MCF 10A (cell line): ENCODE results near the gene PACRG. TPM values are rescaled to one million over a fixed set of nuclear protein-coding genes. Genes with fewer than 3 reads are reported as not detected.

Source experiments
- BruUV-seq: library from RNA; stranded (reverse); fragments of 400-500 nt; replicated peaks from 2 replicates; lab custom pipeline; 2021; lab: Mats Ljungman, UMichigan
- CTCF ChIA-PET: fragments of 300-600 bp; sonication (Branson Sonifier 250); formaldehyde crosslinking; extraction: SDS; loops from one replicate; lab custom pipeline; 2021; ENCODE audit warnings: antibody characterized with exemption, inconsistent platforms; lab: Yijun Ruan, JAX
- POLR2A ChIA-PET: fragments of 300-600, 350-650 bp; sonication (Branson Sonifier 250); formaldehyde crosslinking; extraction: SDS; loops from one replicate; lab custom pipeline; 2020; ENCODE audit warnings: antibody characterized with exemption, inconsistent platforms; lab: Yijun Ruan, JAX
- DNase-seq: peaks from one replicate; pipeline ENCODE4 v3.0.0-alpha.2; 2018; ENCODE audit not compliant: unreplicated experiment
- H3K27ac Mint-ChIP-seq: one replicate; pipeline ENCODE4 v1.8.0; 2022; ENCODE audit warnings: mild to moderate bottlenecking, low read depth, mixed read lengths; ENCODE audit not compliant: unreplicated experiment
- H3K27me3 Mint-ChIP-seq: one replicate; pipeline ENCODE4 v1.8.0; 2022; ENCODE audit warnings: mixed read lengths; ENCODE audit not compliant: insufficient read depth, unreplicated experiment
- H3K36me3 Mint-ChIP-seq: one replicate; pipeline ENCODE4 v1.8.0; 2022; ENCODE audit warnings: mild to moderate bottlenecking, moderate library complexity, mixed read lengths; ENCODE audit not compliant: insufficient read depth, unreplicated experiment
- H3K4me1 Mint-ChIP-seq: one replicate; pipeline ENCODE4 v1.8.0; 2022; ENCODE audit warnings: mixed read lengths; ENCODE audit not compliant: insufficient read depth, unreplicated experiment
- H3K4me3 Mint-ChIP-seq: one replicate; pipeline ENCODE4 v1.8.0; 2022; ENCODE audit warnings: mild to moderate bottlenecking, moderate library complexity, mixed read lengths; ENCODE audit not compliant: unreplicated experiment
- H3K9me3 Mint-ChIP-seq: one replicate; pipeline ENCODE4 v1.8.0; 2022; ENCODE audit warnings: mixed read lengths; ENCODE audit not compliant: unreplicated experiment
- CTCF ChIP-seq: fragments of 200-600 bp; IDR thresholded peaks from one replicate; pipeline ENCODE4 v1.8.0; 2022; ENCODE audit warnings: antibody characterized with exemption, mild to moderate bottlenecking; ENCODE audit not compliant: unreplicated experiment
- intact Hi-C: fragments of 100-400 bp; cut with micrococcal nuclease; formaldehyde crosslinking; loops from 2 replicates; pipeline ENCODE4 v1.14.1; 2022
- total RNA-seq: library from RNA; stranded (reverse); gene quantifications from 2 replicates; pipeline ENCODE4 v1.2.3, GENCODE V29; 2022

Gene PACRG
- total RNA-seq, 1 experiment from 2014 or later, result not detected

- no peak for DNase-seq
- TF ChIP-seq CTCF, result no peak
- POLR2A ChIA-PET, result no interaction called here
- Mint-ChIP-seq H3K36me3 (no peaks in the 10 kb centered on the region), H3K4me3 (no peak overlapping the region), H3K27me3 (no peaks in the 10 kb centered on the region), H3K4me1 (no peaks in the 10 kb centered on the region), H3K27ac (no peak overlapping the region), H3K9me3 (no peaks in the 10 kb centered on the region)
- intact Hi-C loops, result no loop called here
- CTCF ChIA-PET, result interaction anchor here (0.6 kb wide), 1 partner anchor 376 kb away, joined by 4 read pairs; no protein-coding TSS in a partner anchor
- no TSS peak for BruUV-seq
These were observed 365.1 kb downstream of the PACRG start for GRCh38 chr6:163092876-163093275.

GRCh38 chr6:163094881-163095280 is 367.1 kb downstream of the PACRG start:
- Mint-ChIP-seq H3K4me1 (no peaks in the 10 kb centered on the region), H3K36me3 (no peaks in the 10 kb centered on the region), H3K9me3 (no peaks in the 10 kb centered on the region), H3K4me3 (no peak overlapping the region), H3K27me3 (no peaks in the 10 kb centered on the region), H3K27ac (no peak overlapping the region)
- POLR2A ChIA-PET, result no interaction called here
- DNase-seq, result no peak
- intact Hi-C loops, result no loop called here
- no TSS peak for BruUV-seq
- CTCF ChIA-PET, result no interaction called here
- no peak for TF ChIP-seq CTCF

DNA sequence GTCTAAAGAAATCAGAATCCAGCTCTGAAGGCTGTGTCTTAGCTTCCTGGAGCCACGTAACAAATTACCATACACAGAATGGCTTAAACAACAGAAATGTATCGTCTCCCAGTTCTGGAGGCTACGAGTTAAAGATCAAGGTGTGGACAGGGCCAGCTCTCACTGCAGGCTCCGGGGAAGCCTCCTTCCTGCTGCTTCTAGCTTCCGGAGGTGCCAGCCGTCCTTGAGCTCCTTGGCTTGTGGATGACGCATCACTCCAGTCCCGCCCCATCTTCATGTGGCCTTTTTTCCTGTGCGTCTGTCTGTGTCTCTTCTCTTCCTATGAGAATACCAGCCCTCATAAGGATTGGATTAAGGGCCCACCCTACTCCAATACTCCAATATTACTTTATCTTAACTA is 367.6 kb downstream of the PACRG start:
- DNase-seq, result no peak
- H3K36me3 Mint-ChIP-seq, result no peaks in the 10 kb centered on the region
- no peak for TF ChIP-seq CTCF
- intact Hi-C loops, result no loop called here
- no peak overlapping the region for H3K4me3 Mint-ChIP-seq
- BruUV-seq, result no TSS peak
- ChIA-PET CTCF (no interaction called here), POLR2A (no interaction called here)
- no peak overlapping the region for H3K27ac Mint-ChIP-seq
- no peaks in the 10 kb centered on the region for H3K4me1 Mint-ChIP-seq
- H3K27me3 Mint-ChIP-seq, result no peaks in the 10 kb centered on the region
- no peaks in the 10 kb centered on the region for H3K9me3 Mint-ChIP-seq

DNA sequence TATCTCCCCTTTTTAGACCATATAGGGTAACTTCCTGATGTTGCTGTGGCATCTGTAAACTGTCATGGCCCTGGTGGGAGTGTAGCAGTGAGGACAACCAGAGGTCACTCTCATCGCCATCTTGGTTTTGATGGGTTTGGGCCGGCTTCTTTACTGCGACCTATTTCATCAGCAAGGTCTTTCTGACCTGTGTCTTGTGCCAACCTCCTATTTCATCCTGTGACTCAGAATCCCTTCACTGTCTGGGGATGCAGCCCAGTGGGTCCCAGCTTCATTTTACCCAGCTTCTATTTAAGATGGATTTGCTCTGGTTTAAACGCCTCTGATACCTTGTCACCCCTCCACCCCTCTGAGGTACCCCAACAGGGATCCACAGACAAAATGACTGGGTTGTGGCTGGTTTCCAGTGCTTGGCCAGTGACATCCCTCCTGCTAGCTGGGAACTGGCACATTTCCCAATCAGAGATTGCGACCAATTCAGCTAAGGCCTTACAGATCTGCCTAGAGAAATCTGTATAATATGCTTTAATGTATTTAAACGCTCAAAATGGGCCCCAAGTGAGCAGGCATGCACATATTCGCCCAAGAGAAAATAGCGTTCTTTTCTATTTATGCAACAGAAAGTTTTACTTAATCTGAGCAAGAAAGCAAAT is 371.2 kb downstream of the PACRG start:
- Mint-ChIP-seq H3K27me3 (no peaks in the 10 kb centered on the region), H3K4me3 (no peak overlapping the region), H3K36me3 (no peaks in the 10 kb centered on the region), H3K9me3 (no peaks in the 10 kb centered on the region), H3K4me1 (no peaks in the 10 kb centered on the region), H3K27ac (no peak overlapping the region)
- BruUV-seq, result no TSS peak
- no peak for DNase-seq
- intact Hi-C loops, result no loop called here
- TF ChIP-seq CTCF, result no peak
- CTCF ChIA-PET, result interaction anchor here (0.7 kb wide), 1 partner anchor 73 kb away, joined by 3 read pairs; no protein-coding TSS in a partner anchor
- POLR2A ChIA-PET, result no interaction called here
